Measurements from ENCODE around the gene HOMER2. TPM values are rescaled to one million over a fixed set of nuclear protein-coding genes. Genes with fewer than 3 reads are reported as not detected.

The HOMER2 gene
- total and polyA plus RNA-seq, 2 experiments from 2014 or later = 10.8 to 23.9 TPM

- Mint-ChIP-seq H3K9me3 (no peaks in the 10 kb centered on the region; the same call in 2 of the 3 replicates), H3K4me3 (no peak overlapping the region), H3K4me1 (no peaks in the 10 kb centered on the region), H3K27me3 (ENCODE audit: insufficient read depth, low read depth, poor library complexity) (peaks cover 4% of the 10 kb centered on the region), H3K36me3 (ENCODE audit: low read depth) (no peaks in the 10 kb centered on the region), H3K27ac (no peak overlapping the region)
- no peak overlapping the region for H3K4me3 ChIP-seq
- H4K20me1 ChIP-seq (replicated peaks; ENCODE audit: insufficient read depth) = no peaks in the 10 kb centered on the region
- ATAC-seq = no peak
- no peaks in the 10 kb centered on the region for H3K36me3 ChIP-seq (ENCODE audit: insufficient read depth)
- no peak overlapping the region for H2AFZ ChIP-seq
- no peaks in the 10 kb centered on the region for H3K4me1 ChIP-seq (ENCODE audit: insufficient read depth)
- H3K27ac ChIP-seq (ENCODE audit: low read depth) = no peak overlapping the region
- no peaks in the 10 kb centered on the region for H3F3A ChIP-seq (replicated peaks; ENCODE audit: low read depth)
- no peaks in the 10 kb centered on the region for H3K27me3 ChIP-seq (ENCODE audit: insufficient read depth)
- H3K9me2 ChIP-seq (ENCODE audit: insufficient read depth) = no peaks in the 10 kb centered on the region
- no peaks in the 10 kb centered on the region for H3K79me2 ChIP-seq (replicated peaks; ENCODE audit: insufficient read depth)
- no peak for DNase-seq (ENCODE audit: low spot score)
- TF ChIP-seq JUNB (IDR thresholded peaks at IDR 0.05; ENCODE audit: unreplicated experiment) (no peak), STAT1 (IDR thresholded peaks at IDR 0.05; ENCODE audit: unreplicated experiment) (no peak), CREB1 (CRISPR knock-in tag; IDR thresholded peaks at IDR 0.05; ENCODE audit: low read depth) (no peak), NANOG (IDR thresholded peaks at IDR 0.05; ENCODE audit: borderline replicate concordance) (no peak), REST (IDR thresholded peaks at IDR 0.05; ENCODE audit: unreplicated experiment) (no peak), ZNF462 (CRISPR knock-in tag; IDR thresholded peaks at IDR 0.05) (no peak), CTCF (conservative IDR thresholded peaks at IDR 0.05; ENCODE audit: low read depth in 2 of 2) (no peak), ZNF114 (CRISPR knock-in tag; IDR thresholded peaks at IDR 0.05) (no peak), ETS1 (IDR thresholded peaks at IDR 0.05) (no peak), EZH2 (IDR thresholded peaks at IDR 0.05; ENCODE audit: low read depth, unreplicated experiment) (no peak), POLR2AphosphoS5 (IDR thresholded peaks at IDR 0.05; ENCODE audit: low read depth) (no peak), EZH2phosphoT487 (IDR thresholded peaks at IDR 0.05; ENCODE audit: unreplicated experiment) (no peak), ZNF331 (CRISPR knock-in tag; IDR thresholded peaks at IDR 0.05; ENCODE audit: low read depth) (no peak)
- no peak overlapping the region for H3K4me2 ChIP-seq
Observed at GRCh38 chr15:82799183-82799841, 153.2 kb downstream of the HOMER2 start.

Measured in GM23338 (cell line).